Measurements from ENCODE around the gene WFDC1. TPM values are rescaled to one million over a fixed set of nuclear protein-coding genes. Genes with fewer than 3 reads are reported as not detected.
A peak's percentile ranks its signal among the peaks of the same experiment; 100 is the strongest.

Gene WFDC1
- total and polyA plus RNA-seq, 4 donors, result 6.5 to 14.8 (median 11.4) TPM

- ATAC-seq (ENCODE audit: insufficient read depth, low FRiP score) (no peak), DNase-seq (no peak)
- no peaks in the 10 kb centered on the region for H3K36me3 ChIP-seq (ENCODE audit: control insufficient read depth in 4 of 4, insufficient read depth in 4 of 4, low read length in 4 of 4)
- no peak overlapping the region for H3K9ac ChIP-seq (ENCODE audit: insufficient read depth in 1 of 2, low read length in 2 of 2)
- no peaks in the 10 kb centered on the region for H3K27me3 ChIP-seq (ENCODE audit: control insufficient read depth in 3 of 3, insufficient read depth in 3 of 3, low read length in 2 of 3)
- 82 to 90% methylated on average over 9 of the region's 9 CpGs for WGBS, 2 donors
- no peak overlapping the region for H3K4me3 ChIP-seq
- TF ChIP-seq, protein P1, sequence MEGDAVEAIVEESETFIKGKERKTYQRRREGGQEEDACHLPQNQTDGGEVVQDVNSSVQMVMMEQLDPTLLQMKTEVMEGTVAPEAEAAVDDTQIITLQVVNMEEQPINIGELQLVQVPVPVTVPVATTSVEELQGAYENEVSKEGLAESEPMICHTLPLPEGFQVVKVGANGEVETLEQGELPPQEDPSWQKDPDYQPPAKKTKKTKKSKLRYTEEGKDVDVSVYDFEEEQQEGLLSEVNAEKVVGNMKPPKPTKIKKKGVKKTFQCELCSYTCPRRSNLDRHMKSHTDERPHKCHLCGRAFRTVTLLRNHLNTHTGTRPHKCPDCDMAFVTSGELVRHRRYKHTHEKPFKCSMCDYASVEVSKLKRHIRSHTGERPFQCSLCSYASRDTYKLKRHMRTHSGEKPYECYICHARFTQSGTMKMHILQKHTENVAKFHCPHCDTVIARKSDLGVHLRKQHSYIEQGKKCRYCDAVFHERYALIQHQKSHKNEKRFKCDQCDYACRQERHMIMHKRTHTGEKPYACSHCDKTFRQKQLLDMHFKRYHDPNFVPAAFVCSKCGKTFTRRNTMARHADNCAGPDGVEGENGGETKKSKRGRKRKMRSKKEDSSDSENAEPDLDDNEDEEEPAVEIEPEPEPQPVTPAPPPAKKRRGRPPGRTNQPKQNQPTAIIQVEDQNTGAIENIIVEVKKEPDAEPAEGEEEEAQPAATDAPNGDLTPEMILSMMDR (IDR thresholded peaks at IDR 0.05; ENCODE audit: control extremely low read depth, extremely low read depth), result no peak
- no peaks in the 10 kb centered on the region for H3K9me3 ChIP-seq (ENCODE audit: control insufficient read depth in 4 of 4, insufficient read depth in 3 of 4, low read length in 3 of 4)
- H3K27ac ChIP-seq (ENCODE audit: low read depth in 1 of 2, low read length in 1 of 2), result no peak overlapping the region
- no peaks in the 10 kb centered on the region for H3K4me1 ChIP-seq (ENCODE audit: control insufficient read depth in 5 of 5, insufficient read depth in 5 of 5, low read length in 5 of 5)
Measured at GRCh38 chr16:84347161-84347560, 52.5 kb downstream of the WFDC1 start.

DNA sequence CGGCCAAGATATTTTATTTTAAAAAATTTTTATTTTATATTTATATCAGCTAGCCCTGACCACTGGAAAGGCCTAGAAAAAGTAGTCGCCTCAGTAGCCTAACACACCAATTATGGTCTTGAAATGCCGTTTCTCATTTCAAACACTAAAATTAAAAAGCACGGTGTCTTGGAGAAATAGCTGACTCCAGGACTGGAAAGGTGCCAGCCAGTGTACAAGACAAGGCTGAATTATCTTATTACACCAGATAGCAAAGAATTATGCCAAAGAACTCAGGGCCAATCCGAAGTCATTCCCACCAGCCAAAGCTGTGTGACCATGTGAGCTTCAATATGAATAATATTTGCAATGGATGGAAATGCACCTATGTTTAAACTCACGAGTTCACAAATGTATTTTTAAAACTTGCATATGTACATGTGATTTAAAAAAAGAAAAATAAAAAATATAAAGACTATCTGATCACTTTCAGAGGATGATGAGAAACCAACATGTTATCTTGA is 53.8 kb downstream of the WFDC1 start:
- Histone ChIP-seq H3K9ac (ENCODE audit: insufficient read depth in 1 of 2, low read length in 2 of 2) (no peak overlapping the region), H3K9me3 (ENCODE audit: control insufficient read depth in 4 of 4, insufficient read depth in 3 of 4, low read length in 3 of 4) (no peaks in the 10 kb centered on the region), H3K36me3 (ENCODE audit: control insufficient read depth in 4 of 4, insufficient read depth in 4 of 4, low read length in 4 of 4) (no peaks in the 10 kb centered on the region), H3K4me3 (no peak overlapping the region), H3K27me3 (ENCODE audit: control insufficient read depth in 3 of 3, insufficient read depth in 3 of 3, low read length in 2 of 3) (no peaks in the 10 kb centered on the region), H3K27ac (ENCODE audit: low read depth in 1 of 2, low read length in 1 of 2) (no peak overlapping the region), H3K4me1 (ENCODE audit: control insufficient read depth in 5 of 5, insufficient read depth in 5 of 5, low read length in 5 of 5) (no peaks in the 10 kb centered on the region)
- TF ChIP-seq, protein P1 (IDR thresholded peaks at IDR 0.05; ENCODE audit: control extremely low read depth, extremely low read depth), result no peak
- DNase-seq, result peak in 2 of 3 donors; percentile 21 to 54
- ATAC-seq (ENCODE audit: insufficient read depth, low FRiP score), result no peak
- 78 to 84% methylated on average over 6 of the region's 6 CpGs for WGBS, 2 donors

- Histone ChIP-seq H3K27ac (ENCODE audit: low read depth in 1 of 2, low read length in 1 of 2) (no peak overlapping the region), H3K9me3 (ENCODE audit: control insufficient read depth in 4 of 4, insufficient read depth in 3 of 4, low read length in 3 of 4) (peaks cover 0 to 2% (median 0%) of the 10 kb centered on the region in 4 donors), H3K4me1 (ENCODE audit: control insufficient read depth in 5 of 5, insufficient read depth in 5 of 5, low read length in 5 of 5) (no peaks in the 10 kb centered on the region), H3K4me3 (no peak overlapping the region), H3K9ac (ENCODE audit: insufficient read depth in 1 of 2, low read length in 2 of 2) (no peak overlapping the region), H3K27me3 (ENCODE audit: control insufficient read depth in 3 of 3, insufficient read depth in 3 of 3, low read length in 2 of 3) (no peaks in the 10 kb centered on the region), H3K36me3 (ENCODE audit: control insufficient read depth in 4 of 4, insufficient read depth in 4 of 4, low read length in 4 of 4) (no peaks in the 10 kb centered on the region)
- WGBS, 2 donors, result 84 to 95% methylated on average over 11 of the region's 11 CpGs
- TF ChIP-seq, protein P1 (IDR thresholded peaks at IDR 0.05; ENCODE audit: control extremely low read depth, extremely low read depth), result no peak
- DNase-seq (no peak), ATAC-seq (ENCODE audit: insufficient read depth, low FRiP score) (no peak)
Measured at GRCh38 chr16:84349862-84350684, 55.4 kb downstream of the WFDC1 start.
